ENCODE data around the gene SLPI.

Gene SLPI

DNA sequence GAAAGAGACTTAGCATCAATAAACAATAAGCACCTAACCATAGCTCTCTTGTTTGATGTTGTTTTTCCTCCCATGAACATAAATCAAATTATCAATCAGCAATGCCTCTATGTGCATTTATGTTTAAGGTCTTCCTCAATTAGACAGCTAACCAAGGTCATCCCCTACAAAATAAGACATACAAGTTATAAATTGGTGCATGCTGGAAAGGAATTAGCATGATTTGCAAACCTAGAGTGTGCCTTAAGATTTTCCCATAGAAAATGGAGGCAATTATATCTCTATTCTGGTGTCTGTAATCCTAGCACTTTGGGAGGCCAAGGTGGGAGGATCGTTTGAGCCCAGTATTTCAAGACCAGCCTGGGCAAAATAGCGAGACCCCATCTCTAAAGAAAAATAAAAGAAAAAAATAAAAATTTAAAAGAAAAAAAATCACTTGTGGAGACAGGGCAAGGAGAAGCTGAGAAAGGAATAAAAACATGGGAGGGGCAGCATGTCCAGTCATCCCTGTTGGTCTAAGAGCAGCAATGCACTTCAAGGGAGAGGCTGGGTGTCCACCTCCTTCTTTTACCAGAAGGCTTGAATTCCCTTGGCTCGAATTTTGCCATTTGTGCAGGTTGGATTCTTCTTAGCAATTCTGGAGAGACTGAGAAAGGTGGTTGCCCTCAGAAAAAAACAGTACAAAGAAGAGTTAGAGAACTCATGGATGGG is 9.3 kb upstream of the SLPI start:
- H3K9ac ChIP-seq (ENCODE audit: insufficient read length): no peak overlapping the region
- no peak overlapping the region for H3K27ac ChIP-seq
- no peak overlapping the region for H3K4me3 ChIP-seq
- H3K36me3 ChIP-seq (ENCODE audit: insufficient read depth, low read length): no peaks in the 10 kb centered on the region
- no peak for DNase-seq (ENCODE audit: low read depth, low spot score)
- no peak for TF ChIP-seq POLR2AphosphoS5 (IDR thresholded peaks at IDR 0.05; ENCODE audit: borderline replicate concordance, low read depth, low read length)
- TF ChIP-seq FOXP2 (optimal IDR thresholded peaks at IDR 0.05; ENCODE audit: control extremely low read depth, extremely low read length, insufficient read depth): no peak
- TF ChIP-seq EZH2 (IDR thresholded peaks at IDR 0.05): no peak
- H3K9me3 ChIP-seq (ENCODE audit: low read depth, low read length): no peaks in the 10 kb centered on the region

DNA sequence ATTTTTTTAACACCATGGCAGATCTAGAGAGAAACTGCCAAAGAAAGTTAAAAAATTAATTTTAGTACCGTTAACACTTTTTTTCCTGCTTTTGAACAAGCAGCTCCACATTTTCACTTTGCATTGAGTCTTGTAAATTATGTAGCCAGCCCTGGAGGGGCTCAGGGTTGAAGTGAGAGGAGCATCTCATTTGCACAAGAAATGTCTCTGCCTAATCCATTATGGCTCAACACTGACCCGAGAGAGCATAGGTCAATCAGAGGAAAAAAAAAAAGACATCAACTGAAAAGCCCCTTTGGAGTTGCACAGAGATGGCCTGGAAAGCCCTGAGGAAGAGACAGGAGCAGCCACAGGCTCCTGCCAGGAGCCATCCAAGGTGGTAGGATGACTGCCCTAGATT is 4.3 kb upstream of the SLPI start:
- Histone ChIP-seq H3K4me3 (no peak overlapping the region), H3K27ac (no peak overlapping the region), H3K9ac (ENCODE audit: insufficient read length) (no peak overlapping the region), H3K9me3 (ENCODE audit: low read depth, low read length) (no peaks in the 10 kb centered on the region), H3K36me3 (ENCODE audit: insufficient read depth, low read length) (no peaks in the 10 kb centered on the region)
- DNase-seq (ENCODE audit: low read depth, low spot score): no peak
- no peak for TF ChIP-seq FOXP2 (optimal IDR thresholded peaks at IDR 0.05; ENCODE audit: control extremely low read depth, extremely low read length, insufficient read depth)
- no peak for TF ChIP-seq EZH2 (IDR thresholded peaks at IDR 0.05)

DNA sequence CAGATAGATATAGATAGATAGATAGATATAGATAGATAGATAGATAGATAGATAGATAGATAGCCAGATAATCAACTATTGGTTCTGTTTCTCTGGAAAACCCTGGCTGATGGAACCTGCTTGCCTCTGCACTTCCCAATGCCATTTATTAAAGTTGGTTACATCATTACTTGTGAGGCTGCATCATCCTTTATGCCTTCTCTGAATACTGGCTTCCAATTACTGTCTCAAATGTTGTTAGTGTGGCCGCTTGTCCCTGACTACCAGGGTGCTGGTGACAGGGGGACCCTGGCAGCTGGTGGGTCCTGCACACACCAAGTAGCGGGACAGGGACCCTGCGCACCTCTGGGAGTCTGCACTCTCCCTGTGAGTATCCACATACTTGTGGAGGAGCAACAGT is 3.9 kb upstream of the SLPI start:
- DNase-seq (ENCODE audit: low read depth, low spot score): no peak
- H3K27ac ChIP-seq: no peak overlapping the region
- no peak overlapping the region for H3K9ac ChIP-seq (ENCODE audit: insufficient read length)
- TF ChIP-seq EZH2 (IDR thresholded peaks at IDR 0.05) (no peak), POLR2AphosphoS5 (IDR thresholded peaks at IDR 0.05; ENCODE audit: borderline replicate concordance, low read depth, low read length) (no peak), FOXP2 (optimal IDR thresholded peaks at IDR 0.05; ENCODE audit: control extremely low read depth, extremely low read length, insufficient read depth) (no peak)
- no peak overlapping the region for H3K4me3 ChIP-seq
- H3K9me3 ChIP-seq (ENCODE audit: low read depth, low read length): no peaks in the 10 kb centered on the region
- no peaks in the 10 kb centered on the region for H3K36me3 ChIP-seq (ENCODE audit: insufficient read depth, low read length)

DNA sequence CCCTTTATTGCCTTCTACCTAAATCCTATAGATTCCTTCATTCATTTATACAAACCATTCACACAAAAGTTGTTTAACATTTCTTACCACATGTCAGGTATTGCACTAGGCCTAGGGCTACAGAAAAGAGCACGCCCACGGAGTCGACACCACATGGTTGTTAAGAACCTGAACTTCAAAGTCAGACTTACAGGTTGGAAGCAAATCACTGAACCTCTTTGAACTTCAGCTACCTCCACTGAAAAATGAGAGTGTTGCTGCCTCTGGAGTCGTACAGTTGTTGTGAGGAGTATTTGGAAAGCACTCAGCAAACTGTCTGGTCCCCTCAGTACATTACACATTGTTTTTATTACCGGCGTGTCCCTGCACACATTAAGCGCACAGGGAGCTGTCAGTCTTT is 3.3 kb upstream of the SLPI start:
- Histone ChIP-seq H3K27ac (no peak overlapping the region), H3K9ac (ENCODE audit: insufficient read length) (no peak overlapping the region), H3K9me3 (ENCODE audit: low read depth, low read length) (no peaks in the 10 kb centered on the region), H3K36me3 (ENCODE audit: insufficient read depth, low read length) (no peaks in the 10 kb centered on the region), H3K4me3 (no peak overlapping the region)
- no peak for DNase-seq (ENCODE audit: low read depth, low spot score)
- TF ChIP-seq FOXP2 (optimal IDR thresholded peaks at IDR 0.05; ENCODE audit: control extremely low read depth, extremely low read length, insufficient read depth): no peak
- TF ChIP-seq EZH2 (IDR thresholded peaks at IDR 0.05): no peak
- TF ChIP-seq POLR2AphosphoS5 (IDR thresholded peaks at IDR 0.05; ENCODE audit: borderline replicate concordance, low read depth, low read length): no peak

DNA sequence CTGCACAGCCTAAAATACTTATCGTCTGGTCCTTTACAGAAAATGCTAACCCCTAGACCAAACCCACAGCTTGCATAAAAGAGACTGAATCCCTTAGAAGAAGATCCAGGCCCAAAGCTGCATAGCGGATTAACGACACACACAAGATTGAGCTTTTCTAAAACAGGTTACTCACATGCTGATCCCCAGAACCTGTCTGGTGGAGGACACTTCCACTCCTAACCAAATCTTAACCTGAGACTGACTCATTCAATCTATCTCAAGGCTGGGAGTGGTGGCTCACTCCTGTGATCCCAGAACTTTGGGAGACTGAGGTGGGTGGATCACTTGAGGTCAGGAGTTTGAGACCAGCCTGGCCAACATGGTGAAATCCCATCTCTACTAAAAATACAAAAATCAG is 2.8 kb upstream of the SLPI start:
- TF ChIP-seq POLR2AphosphoS5 (IDR thresholded peaks at IDR 0.05; ENCODE audit: borderline replicate concordance, low read depth, low read length): no peak
- TF ChIP-seq FOXP2 (optimal IDR thresholded peaks at IDR 0.05; ENCODE audit: control extremely low read depth, extremely low read length, insufficient read depth): no peak
- TF ChIP-seq EZH2 (IDR thresholded peaks at IDR 0.05): no peak
- Histone ChIP-seq H3K9ac (ENCODE audit: insufficient read length) (no peak overlapping the region), H3K27ac (no peak overlapping the region), H3K4me3 (no peak overlapping the region), H3K9me3 (ENCODE audit: low read depth, low read length) (no peaks in the 10 kb centered on the region), H3K36me3 (ENCODE audit: insufficient read depth, low read length) (no peaks in the 10 kb centered on the region)
- no peak for DNase-seq (ENCODE audit: low read depth, low spot score)

DNA sequence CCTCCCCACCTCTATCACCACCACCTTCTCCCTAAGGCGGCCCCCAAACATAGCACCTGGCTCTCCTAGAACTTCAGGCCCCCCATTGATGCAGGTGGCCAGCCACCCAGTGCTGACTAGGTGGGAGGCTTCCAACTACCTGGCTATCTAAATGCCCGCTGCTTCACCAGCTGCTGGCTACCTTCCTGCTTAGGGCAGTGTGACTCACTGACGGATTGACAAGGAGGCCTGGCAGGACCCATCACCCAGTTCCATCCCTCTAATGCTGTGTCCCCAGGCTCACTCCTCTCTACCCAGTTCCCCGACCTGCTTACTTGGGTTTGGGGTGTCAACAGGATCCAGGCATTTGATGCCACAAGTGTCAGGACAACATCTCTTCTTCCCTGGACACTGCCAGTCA is 1.1 kb downstream of the SLPI start:
- Histone ChIP-seq H3K36me3 (ENCODE audit: insufficient read depth, low read length) (no peaks in the 10 kb centered on the region), H3K9ac (ENCODE audit: insufficient read length) (no peak overlapping the region), H3K4me3 (no peak overlapping the region), H3K27ac (no peak overlapping the region), H3K9me3 (ENCODE audit: low read depth, low read length) (no peaks in the 10 kb centered on the region)
- no peak for DNase-seq (ENCODE audit: low read depth, low spot score)
- no peak for TF ChIP-seq EZH2 (IDR thresholded peaks at IDR 0.05)
- TF ChIP-seq POLR2AphosphoS5 (IDR thresholded peaks at IDR 0.05; ENCODE audit: borderline replicate concordance, low read depth, low read length): no peak
- TF ChIP-seq FOXP2 (optimal IDR thresholded peaks at IDR 0.05; ENCODE audit: control extremely low read depth, extremely low read length, insufficient read depth): no peak

DNA sequence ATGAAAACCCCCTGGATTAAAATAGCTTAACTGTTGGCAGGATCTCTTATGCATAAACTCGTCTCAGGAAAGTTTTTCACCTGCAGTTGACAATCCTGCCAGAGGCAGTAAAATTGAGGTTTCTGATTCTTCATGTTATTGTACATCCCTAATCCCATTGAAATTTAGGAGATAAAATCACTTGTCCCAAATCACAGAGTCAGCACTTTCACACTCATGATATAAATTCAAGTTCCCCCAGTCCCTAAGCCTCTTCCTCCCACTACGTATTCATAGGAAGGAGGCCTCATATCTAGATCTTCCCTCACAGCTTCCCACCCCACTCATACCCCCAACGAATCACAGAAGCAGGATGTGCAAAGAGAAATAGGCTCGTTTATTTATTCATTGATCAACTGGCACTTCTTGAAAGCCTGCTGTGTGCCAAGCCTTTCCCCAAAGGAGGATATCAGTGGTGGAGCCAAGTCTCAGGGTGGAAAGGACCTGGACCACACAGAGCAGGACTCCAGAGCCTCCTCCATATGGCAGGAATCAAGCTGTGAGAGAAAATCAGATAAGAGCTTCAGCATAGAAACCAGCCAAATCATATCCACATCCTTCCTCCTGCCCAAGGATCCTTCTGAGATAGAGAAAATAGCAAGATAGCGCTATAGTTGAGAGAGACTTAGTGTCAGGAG is 2.3 kb downstream of the SLPI start:
- Histone ChIP-seq H3K36me3 (ENCODE audit: insufficient read depth, low read length) (no peaks in the 10 kb centered on the region), H3K4me3 (no peak overlapping the region), H3K27ac (no peak overlapping the region), H3K9me3 (ENCODE audit: low read depth, low read length) (no peaks in the 10 kb centered on the region), H3K9ac (ENCODE audit: insufficient read length) (no peak overlapping the region)
- TF ChIP-seq EZH2 (IDR thresholded peaks at IDR 0.05) (no peak), POLR2AphosphoS5 (IDR thresholded peaks at IDR 0.05; ENCODE audit: borderline replicate concordance, low read depth, low read length) (no peak), FOXP2 (optimal IDR thresholded peaks at IDR 0.05; ENCODE audit: control extremely low read depth, extremely low read length, insufficient read depth) (no peak)
- DNase-seq (ENCODE audit: low read depth, low spot score): no peak

DNA sequence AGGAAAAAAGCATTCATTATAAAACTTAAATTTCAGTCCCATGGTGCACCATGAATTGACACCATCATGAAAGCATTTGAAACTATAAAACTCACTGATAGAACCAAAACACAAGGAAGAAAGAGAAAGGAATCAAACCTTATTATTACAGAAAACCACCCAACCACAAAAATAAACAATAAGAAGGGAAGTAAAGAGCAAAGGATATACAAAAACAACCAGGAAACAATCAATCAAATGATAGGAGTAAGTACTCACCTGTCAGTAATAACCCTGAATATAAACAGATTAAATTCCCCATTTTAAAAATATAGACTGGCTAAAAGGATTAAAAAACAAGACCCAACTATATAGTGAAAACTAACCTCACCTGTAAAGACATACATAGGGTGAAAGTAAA is 5.8 kb downstream of the SLPI start:
- Histone ChIP-seq H3K4me3 (no peak overlapping the region), H3K36me3 (ENCODE audit: insufficient read depth, low read length) (no peaks in the 10 kb centered on the region), H3K9ac (ENCODE audit: insufficient read length) (no peak overlapping the region), H3K9me3 (ENCODE audit: low read depth, low read length) (no peaks in the 10 kb centered on the region), H3K27ac (no peak overlapping the region)
- TF ChIP-seq POLR2AphosphoS5 (IDR thresholded peaks at IDR 0.05; ENCODE audit: borderline replicate concordance, low read depth, low read length) (no peak), FOXP2 (optimal IDR thresholded peaks at IDR 0.05; ENCODE audit: control extremely low read depth, extremely low read length, insufficient read depth) (no peak), EZH2 (IDR thresholded peaks at IDR 0.05) (no peak)
- no peak for DNase-seq (ENCODE audit: low read depth, low spot score)
